Upper lobe of left lung (tissue), 6 donors: ENCODE results near the gene TBC1D8. TPM values are rescaled to one million over a fixed set of nuclear protein-coding genes. Genes with fewer than 3 reads are reported as not detected.

Source experiments
- ATAC-seq, 2 donors: fragments of 200-7000 bp; cut with Tn5 transposase; one replicate each; pipeline ENCODE4 v1.9.1; 2022; ENCODE audit warnings: mild to moderate bottlenecking in 2 of 2, moderate library complexity in 2 of 2; ENCODE audit not compliant: low FRiP score in 2 of 2
- DNase-seq, 2 donors: peaks; one replicate each; pipeline ENCODE4 v3.0.0-alpha.2; 2019 to 2020
- H3K27ac ChIP-seq, 4 donors: fragments of 200-600 bp; sonication (generic); one replicate each; pipeline ENCODE4 v1.5.1; 2016 to 2019
- H3K27me3 ChIP-seq, 4 donors: fragments of 200-600 bp; sonication (generic); one replicate each; pipeline ENCODE4 v1.5.1; 2017 to 2019
- H3K36me3 ChIP-seq, 4 donors: fragments of 200-600 bp; sonication (generic); one replicate each; pipeline ENCODE4 v1.5.1; 2016 to 2019
- H3K4me1 ChIP-seq, 4 donors: fragments of 200-600 bp; sonication (generic); one replicate each; pipeline ENCODE4 v1.5.1; 2018 to 2019
- H3K4me3 ChIP-seq, 4 donors: fragments of 200-600 bp; sonication (generic); one replicate each; pipeline ENCODE4 v1.5.1; 2017 to 2019; ENCODE audit warnings: mild to moderate bottlenecking in 2 of 4, moderate library complexity in 1 of 4
- H3K9me3 ChIP-seq, 4 donors: fragments of 200-600 bp; sonication (generic); one replicate each; pipeline ENCODE4 v1.5.1; 2018 to 2019
- EP300 ChIP-seq, 4 donors: sonication (generic); formaldehyde crosslinking; IDR thresholded peaks; one replicate each; pipeline ENCODE4 v1.5.1; 2017; ENCODE audit warnings: antibody characterized with exemption in 4 of 4, control low read depth in 2 of 4
- POLR2A ChIP-seq, 4 donors: fragments of 450-650 bp; IDR thresholded peaks; one replicate each; pipeline ENCODE4 v1.5.1; 2016 to 2017; ENCODE audit warnings: antibody characterized with exemption in 4 of 4, mild to moderate bottlenecking in 2 of 4
- POLR2AphosphoS5 ChIP-seq, 2 donors: sonication (generic); formaldehyde crosslinking; IDR thresholded peaks; one replicate each; pipeline ENCODE4 v1.5.1; 2017; ENCODE audit warnings: antibody characterized with exemption in 2 of 2
- WGBS, 2 donors: methylation state at CpG; one replicate each; pipeline ENCODE4 v1.1.5; 2017 to 2018; 5-methylcytosine and 5-hydroxymethylcytosine counted together
- total RNA-seq, 6 donors: library from RNA; depleted of rRNA in 4 of 6; stranded (reverse); fragments of >200 nt in 4 of 6; gene quantifications; one replicate each; pipeline versions ENCODE4 v1.1.0 to v1.2.1, GENCODE V29; 2016 to 2021
- TF ChIP-seq, protein P1 (sequence below), 6 experiments: fragments of 450-650 bp in 4 of 6; fragments of 200-600 bp in 2 of 6; sonication (generic) in 2 of 6; IDR thresholded peaks; one replicate each; pipeline ENCODE4 v1.5.1; 2016 to 2019; ENCODE audit warnings: antibody characterized with exemption in 6 of 6
- donor health status: DM: no; HTN: no; CAD: no; lungs with moderate emphysema.
- donor health status: DM: no; HTN: yes; CAD: no; lungs with severe emphysema.

The TBC1D8 gene
- total RNA-seq, 6 donors from 2014 or later = 21.0 to 133 (median 56.8) TPM

DNA sequence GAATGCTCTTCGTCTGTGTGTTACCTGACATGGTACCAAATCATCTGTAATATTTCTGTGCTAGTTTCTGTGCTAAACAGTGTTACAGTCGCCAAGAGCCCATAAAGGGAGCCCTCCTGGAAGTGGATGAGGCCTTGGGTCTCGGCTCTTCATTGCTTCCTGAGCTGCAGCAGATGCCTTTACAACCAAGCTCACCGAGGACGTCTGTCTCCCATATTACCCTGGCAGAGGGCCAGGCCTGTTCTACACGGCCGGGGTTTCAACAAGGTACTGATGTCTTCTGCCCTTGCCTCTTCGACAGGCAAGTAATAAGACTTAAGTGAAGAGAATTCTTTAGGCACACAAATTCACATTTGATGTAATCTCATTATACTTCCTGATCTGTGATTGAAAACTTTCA lies 132.2 kb downstream of the TBC1D8 start:
- TF ChIP-seq POLR2A (IDR thresholded peaks at IDR 0.05) (no peak), EP300 (IDR thresholded peaks at IDR 0.05) (no peak), POLR2AphosphoS5 (IDR thresholded peaks at IDR 0.05) (no peak)
- TF ChIP-seq, protein P1, sequence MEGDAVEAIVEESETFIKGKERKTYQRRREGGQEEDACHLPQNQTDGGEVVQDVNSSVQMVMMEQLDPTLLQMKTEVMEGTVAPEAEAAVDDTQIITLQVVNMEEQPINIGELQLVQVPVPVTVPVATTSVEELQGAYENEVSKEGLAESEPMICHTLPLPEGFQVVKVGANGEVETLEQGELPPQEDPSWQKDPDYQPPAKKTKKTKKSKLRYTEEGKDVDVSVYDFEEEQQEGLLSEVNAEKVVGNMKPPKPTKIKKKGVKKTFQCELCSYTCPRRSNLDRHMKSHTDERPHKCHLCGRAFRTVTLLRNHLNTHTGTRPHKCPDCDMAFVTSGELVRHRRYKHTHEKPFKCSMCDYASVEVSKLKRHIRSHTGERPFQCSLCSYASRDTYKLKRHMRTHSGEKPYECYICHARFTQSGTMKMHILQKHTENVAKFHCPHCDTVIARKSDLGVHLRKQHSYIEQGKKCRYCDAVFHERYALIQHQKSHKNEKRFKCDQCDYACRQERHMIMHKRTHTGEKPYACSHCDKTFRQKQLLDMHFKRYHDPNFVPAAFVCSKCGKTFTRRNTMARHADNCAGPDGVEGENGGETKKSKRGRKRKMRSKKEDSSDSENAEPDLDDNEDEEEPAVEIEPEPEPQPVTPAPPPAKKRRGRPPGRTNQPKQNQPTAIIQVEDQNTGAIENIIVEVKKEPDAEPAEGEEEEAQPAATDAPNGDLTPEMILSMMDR (IDR thresholded peaks at IDR 0.05) = no peak
- Histone ChIP-seq H3K27me3 (no peaks in the 10 kb centered on the region), H3K9me3 (no peaks in the 10 kb centered on the region), H3K4me3 (no peak overlapping the region), H3K27ac (no peak overlapping the region), H3K36me3 (peaks cover 3 to 58% (median 23%) of the 10 kb centered on the region in 4 donors), H3K4me1 (no peaks in the 10 kb centered on the region)
- WGBS, 2 donors = 68 to 74% methylated on average over 6 to 8 of the region's 8 CpGs
- no peak for DNase-seq
- ATAC-seq = no peak

DNA sequence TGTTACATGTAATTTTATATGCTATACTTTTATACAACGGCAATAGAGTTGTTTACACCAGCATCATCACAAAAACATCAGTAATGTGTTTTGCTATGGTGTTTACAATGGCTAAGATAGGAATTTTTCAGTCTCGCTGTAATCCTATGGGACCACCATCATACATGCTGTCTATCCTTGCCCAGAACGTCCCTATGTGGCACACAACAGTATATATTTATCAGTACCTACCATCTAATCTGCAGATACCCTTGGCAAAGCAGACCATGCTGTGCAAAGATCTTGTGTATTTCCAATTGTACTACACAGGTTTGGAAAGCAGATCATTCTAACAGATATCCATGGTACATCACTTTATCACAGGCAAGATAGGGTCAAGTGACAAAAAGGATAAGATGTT lies 133.8 kb downstream of the TBC1D8 start:
- no peak overlapping the region for H3K4me3 ChIP-seq
- no peak for DNase-seq
- no peaks in the 10 kb centered on the region for H3K9me3 ChIP-seq
- H3K36me3 ChIP-seq = peaks cover 3 to 56% (median 22%) of the 10 kb centered on the region in 4 donors
- no peaks in the 10 kb centered on the region for H3K27me3 ChIP-seq
- no peak for TF ChIP-seq EP300 (IDR thresholded peaks at IDR 0.05)
- TF ChIP-seq POLR2AphosphoS5 (IDR thresholded peaks at IDR 0.05) = no peak
- TF ChIP-seq, protein P1 (IDR thresholded peaks at IDR 0.05) = no peak
- no peak for TF ChIP-seq POLR2A (IDR thresholded peaks at IDR 0.05)
- H3K27ac ChIP-seq = no peak overlapping the region
- no peaks in the 10 kb centered on the region for H3K4me1 ChIP-seq
- ATAC-seq = no peak
- WGBS, 2 donors = 80 to 93% methylated on average over 3 of the region's 3 CpGs

DNA sequence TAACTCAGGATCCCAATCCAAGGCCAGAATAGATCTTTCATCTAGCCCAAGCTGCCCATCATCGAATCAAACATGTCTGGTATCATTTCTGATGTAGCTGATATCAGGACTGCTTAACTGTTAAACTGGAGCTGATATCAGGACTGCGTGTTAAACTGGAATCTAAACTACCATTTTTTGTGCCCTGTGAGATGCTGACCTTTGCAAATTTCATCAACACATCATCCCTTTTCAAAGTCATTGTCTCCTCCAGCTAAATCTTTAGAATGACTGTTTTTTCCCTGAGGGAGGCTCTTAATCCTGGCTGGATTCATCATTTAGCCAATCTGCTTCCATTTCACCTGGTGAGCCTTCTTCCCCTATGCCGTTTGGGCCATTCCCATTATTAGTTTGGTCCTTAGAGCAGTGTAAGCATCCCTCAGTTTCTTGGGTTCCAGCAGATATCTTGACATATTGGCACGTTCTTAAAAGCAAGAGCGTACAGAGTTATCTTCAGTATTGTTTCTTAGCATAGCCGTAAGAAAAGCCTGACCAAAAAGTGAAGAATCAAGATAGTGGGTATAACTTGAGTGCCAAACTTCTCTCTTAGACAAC lies 136.8 kb downstream of the TBC1D8 start:
- Histone ChIP-seq H3K27me3 (no peaks in the 10 kb centered on the region), H3K27ac (no peak overlapping the region), H3K4me1 (no peaks in the 10 kb centered on the region), H3K4me3 (no peak overlapping the region), H3K36me3 (peaks cover 0 to 56% (median 18%) of the 10 kb centered on the region in 4 donors), H3K9me3 (no peaks in the 10 kb centered on the region)
- DNase-seq (no peak), ATAC-seq (no peak)
- 92 to 94% methylated on average over 6 of the region's 6 CpGs for WGBS, 2 donors
- TF ChIP-seq EP300 (IDR thresholded peaks at IDR 0.05) = no peak
- no peak for TF ChIP-seq POLR2AphosphoS5 (IDR thresholded peaks at IDR 0.05)
- TF ChIP-seq, protein P1 (IDR thresholded peaks at IDR 0.05) = no peak
- no peak for TF ChIP-seq POLR2A (IDR thresholded peaks at IDR 0.05)

DNA sequence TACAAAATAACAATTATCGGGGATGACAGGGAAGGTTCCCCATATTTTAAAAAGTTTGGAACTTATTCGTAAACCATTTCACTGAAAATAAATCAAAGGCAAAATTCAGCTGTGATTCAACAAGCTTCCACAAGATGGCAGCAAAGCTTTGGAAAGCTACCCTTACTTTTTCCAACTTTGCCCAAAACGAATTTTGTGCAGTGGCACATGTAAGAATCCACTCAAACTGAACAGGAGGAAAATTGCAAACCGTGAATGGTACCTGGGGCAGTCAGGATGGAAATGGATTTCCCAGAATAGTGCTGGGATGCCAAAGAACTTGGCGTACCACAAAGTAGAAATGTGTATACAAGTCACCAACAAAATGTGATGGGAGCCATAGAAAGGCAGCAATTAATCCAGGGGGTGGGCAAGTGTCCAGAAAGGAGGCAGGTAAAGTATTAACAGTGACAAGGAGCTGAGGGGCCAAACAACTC lies 138.4 kb downstream of the TBC1D8 start:
- TF ChIP-seq, protein P1 (IDR thresholded peaks at IDR 0.05) = peak; percentile 69 to 83 (median 80)
- TF ChIP-seq POLR2AphosphoS5 (IDR thresholded peaks at IDR 0.05) = no peak
- 37 to 42% methylated on average over 5 of the region's 5 CpGs for WGBS, 2 donors
- no peaks in the 10 kb centered on the region for H3K27me3 ChIP-seq
- H3K4me1 ChIP-seq = no peaks in the 10 kb centered on the region
- no peak overlapping the region for H3K4me3 ChIP-seq
- peak in 1 of 2 donors; percentile 70 for ATAC-seq
- H3K27ac ChIP-seq = peak overlapping the region in 1 of 4 donors; percentile 3
- no peaks in the 10 kb centered on the region for H3K9me3 ChIP-seq
- H3K36me3 ChIP-seq = peaks cover 2 to 60% (median 25%) of the 10 kb centered on the region in 4 donors
- DNase-seq = no peak
